Activated T-cell treated with anti-CD3 and anti-CD28 coated beads, Interleukin-2, amount 50 U/mL, for 24 hours (primary cell): ENCODE data around the gene TRIM65.
"Not testable (repeated sequence)": the region's sequence is repeated elsewhere in the genome, so short reads cannot be mapped to it uniquely, and the experiment has no call there.

ENCODE experiments used
- DNase-seq: peaks from one replicate; pipeline ENCODE4 v3.0.0-alpha.2; 2020
- H3K27ac Mint-ChIP-seq: 2 replicates; pipeline ENCODE4 v1.8.0; 2020; ENCODE audit warnings: mild to moderate bottlenecking, mixed read lengths
- H3K27me3 Mint-ChIP-seq: 2 replicates; pipeline ENCODE4 v1.8.0; 2020; ENCODE audit warnings: mixed read lengths
- H3K36me3 Mint-ChIP-seq: 2 replicates; pipeline ENCODE4 v1.8.0; 2020; ENCODE audit warnings: low read depth, mixed read lengths
- H3K4me1 Mint-ChIP-seq: 2 replicates; pipeline ENCODE4 v1.8.0; 2020; ENCODE audit warnings: low read depth, mixed read lengths
- H3K4me3 Mint-ChIP-seq: 2 replicates; pipeline ENCODE4 v1.8.0; 2020; ENCODE audit warnings: mild to moderate bottlenecking, moderate library complexity, mixed read lengths
- H3K9me3 Mint-ChIP-seq: 2 replicates; pipeline ENCODE4 v1.8.0; 2020; ENCODE audit warnings: mixed read lengths

Gene TRIM65

GRCh38 chr17:75877752-75878173 is 19.0 kb downstream of the TRIM65 start:
- Mint-ChIP-seq H3K27ac (peak overlapping the region; percentile 88), H3K9me3 (no peaks in the 10 kb centered on the region), H3K36me3 (peaks cover 25% of the 10 kb centered on the region), H3K4me1 (peaks cover 47% of the 10 kb centered on the region), H3K4me3 (peak overlapping the region; percentile 84), H3K27me3 (peaks cover 3% of the 10 kb centered on the region)
- DNase-seq: peak; percentile 82

GRCh38 chr17:75876938-75877751 is 19.6 kb downstream of the TRIM65 start:
- peak overlapping the region; percentile 88 for H3K27ac Mint-ChIP-seq

GRCh38 chr17:75876190-75876937 is 20.4 kb downstream of the TRIM65 start:
- Mint-ChIP-seq H3K4me3 (peak overlapping the region; percentile 84), H3K27ac (peak overlapping the region; percentile 88), H3K36me3 (peaks cover 25% of the 10 kb centered on the region), H3K4me1 (peaks cover 43% of the 10 kb centered on the region), H3K9me3 (no peaks in the 10 kb centered on the region), H3K27me3 (peaks cover 3% of the 10 kb centered on the region)
- peak; percentile 79 for DNase-seq

More at GRCh38 chr17:75876938-75877751, 19.6 kb downstream of the TRIM65 start:
- Mint-ChIP-seq H3K4me3 (peak overlapping the region; percentile 84), H3K27me3 (peaks cover 3% of the 10 kb centered on the region), H3K9me3 (no peaks in the 10 kb centered on the region), H3K36me3 (peaks cover 25% of the 10 kb centered on the region), H3K4me1 (peaks cover 50% of the 10 kb centered on the region)
- peak; percentile 71 for DNase-seq

- Mint-ChIP-seq H3K27ac (peak overlapping the region; percentile 88), H3K9me3 (no peaks in the 10 kb centered on the region), H3K4me3 (peak overlapping the region; percentile 84), H3K27me3 (peaks cover 3% of the 10 kb centered on the region), H3K4me1 (peaks cover 43% of the 10 kb centered on the region), H3K36me3 (peaks cover 25% of the 10 kb centered on the region)
- DNase-seq: no peak
Measured at GRCh38 chr17:75875940-75876189, 20.9 kb downstream of the TRIM65 start.

GRCh38 chr17:75875182-75875939 is 21.4 kb downstream of the TRIM65 start:
- DNase-seq: no peak
- Mint-ChIP-seq H3K9me3 (no peaks in the 10 kb centered on the region), H3K27ac (peak overlapping the region; percentile 88), H3K4me1 (peaks cover 43% of the 10 kb centered on the region), H3K36me3 (peaks cover 25% of the 10 kb centered on the region), H3K4me3 (peak overlapping the region; percentile 84), H3K27me3 (peaks cover 3% of the 10 kb centered on the region)

GRCh38 chr17:75874323-75875181 is 22.2 kb downstream of the TRIM65 start:
- H3K4me1 Mint-ChIP-seq: peaks cover 43% of the 10 kb centered on the region
- no peaks in the 10 kb centered on the region for H3K9me3 Mint-ChIP-seq
- H3K36me3 Mint-ChIP-seq: peaks cover 25% of the 10 kb centered on the region
- DNase-seq: no peak
- H3K27ac Mint-ChIP-seq: peak overlapping the region; percentile 37
- no peaks in the 10 kb centered on the region for H3K27me3 Mint-ChIP-seq
- H3K4me3 Mint-ChIP-seq: no peak overlapping the region

- no peaks in the 10 kb centered on the region for H3K27me3 Mint-ChIP-seq
- no peaks in the 10 kb centered on the region for H3K9me3 Mint-ChIP-seq
- H3K4me1 Mint-ChIP-seq: peaks cover 40% of the 10 kb centered on the region
- DNase-seq: no peak
- H3K36me3 Mint-ChIP-seq: peaks cover 25% of the 10 kb centered on the region
- no peak overlapping the region for H3K27ac Mint-ChIP-seq
- H3K4me3 Mint-ChIP-seq: no peak overlapping the region
Measured at GRCh38 chr17:75873587-75874322, 23.0 kb downstream of the TRIM65 start.

GRCh38 chr17:75872434-75873351 is 24.1 kb downstream of the TRIM65 start:
- Mint-ChIP-seq H3K4me1 (peaks cover 38% of the 10 kb centered on the region), H3K27ac (peak overlapping the region; percentile 63), H3K27me3 (no peaks in the 10 kb centered on the region), H3K9me3 (no peaks in the 10 kb centered on the region), H3K4me3 (no peak overlapping the region), H3K36me3 (peaks cover 25% of the 10 kb centered on the region)
- no peak for DNase-seq

- not testable (repeated sequence) for H3K9me3 Mint-ChIP-seq, H3K4me3 Mint-ChIP-seq, H3K27me3 Mint-ChIP-seq, DNase-seq, H3K27ac Mint-ChIP-seq, H3K36me3 Mint-ChIP-seq
- H3K4me1 Mint-ChIP-seq: peaks cover 19% of the 10 kb centered on the region
Measured at GRCh38 chr17:75870228-75870627, 26.5 kb downstream of the TRIM65 start.

- no peaks in the 10 kb centered on the region for H3K27me3 Mint-ChIP-seq
- DNase-seq: no peak
- H3K9me3 Mint-ChIP-seq: no peaks in the 10 kb centered on the region
- no peak overlapping the region for H3K27ac Mint-ChIP-seq
- H3K4me3 Mint-ChIP-seq: no peak overlapping the region
- H3K4me1 Mint-ChIP-seq: peaks cover 25% of the 10 kb centered on the region
- H3K36me3 Mint-ChIP-seq: peaks cover 5% of the 10 kb centered on the region
Measured at GRCh38 chr17:75869282-75870141, 27.2 kb downstream of the TRIM65 start.

GRCh38 chr17:75868730-75869281 is 27.9 kb downstream of the TRIM65 start:
- H3K27me3 Mint-ChIP-seq, H3K4me3 Mint-ChIP-seq, DNase-seq, H3K36me3 Mint-ChIP-seq, H3K9me3 Mint-ChIP-seq, H3K27ac Mint-ChIP-seq: not testable (repeated sequence)
- peaks cover 27% of the 10 kb centered on the region for H3K4me1 Mint-ChIP-seq
